ENCODE results near the gene NTF4.
"Not testable (repeated sequence)": the region's sequence is repeated elsewhere in the genome, so short reads cannot be mapped to it uniquely, and the experiment has no call there.

NTF4 gene

GRCh38 chr19:49019242-49019932, 45.2 kb downstream of the NTF4 start:
- DNase-seq = no peak

GRCh38 chr19:49018388-49019241, 46.0 kb downstream of the NTF4 start:
- not testable (repeated sequence) for DNase-seq

GRCh38 chr19:49017666-49018351, 46.8 kb downstream of the NTF4 start:
- peak; percentile 13 for DNase-seq

- no peak for DNase-seq
These were observed 47.5 kb downstream of the NTF4 start, which contains the start of gene LHB for GRCh38 chr19:49017041-49017665. LHB (minus strand) TSS chr19:49017091; CDS start chr19:49017081, 10 bp downstream.

- DNase-seq = no peak
These were observed 48.4 kb downstream of the NTF4 start for GRCh38 chr19:49016067-49016839.

- no peak for DNase-seq
These were observed 49.8 kb downstream of the NTF4 start for GRCh38 chr19:49014870-49015255.

- DNase-seq = no peak
These were observed 50.3 kb downstream of the NTF4 start for GRCh38 chr19:49014123-49014869.

- DNase-seq = no peak
These were observed 53.4 kb downstream of the NTF4 start for GRCh38 chr19:49011194-49011593.

Data from DMS79 treated with DMSO at 0.1 percent for 48 hours (cell line).